B cell (primary cell): ENCODE measurements around the gene ZNF579.

Experiments used
- EZH2 ChIP-seq: IDR thresholded peaks from 2 replicates; pipeline ENCODE4 v1.6.1; 2012; ENCODE audit warnings: borderline replicate concordance, low read depth, mild to moderate bottlenecking, moderate library complexity, low read length; ENCODE audit not compliant: insufficient read depth, poor library complexity, severe bottlenecking
- TF ChIP-seq, protein P1 (sequence below): fragments of 200-600 bp; IDR thresholded peaks from one replicate; pipeline ENCODE4 v1.8.0; 2022; ENCODE audit warnings: antibody characterized with exemption, mild to moderate bottlenecking

DNA sequence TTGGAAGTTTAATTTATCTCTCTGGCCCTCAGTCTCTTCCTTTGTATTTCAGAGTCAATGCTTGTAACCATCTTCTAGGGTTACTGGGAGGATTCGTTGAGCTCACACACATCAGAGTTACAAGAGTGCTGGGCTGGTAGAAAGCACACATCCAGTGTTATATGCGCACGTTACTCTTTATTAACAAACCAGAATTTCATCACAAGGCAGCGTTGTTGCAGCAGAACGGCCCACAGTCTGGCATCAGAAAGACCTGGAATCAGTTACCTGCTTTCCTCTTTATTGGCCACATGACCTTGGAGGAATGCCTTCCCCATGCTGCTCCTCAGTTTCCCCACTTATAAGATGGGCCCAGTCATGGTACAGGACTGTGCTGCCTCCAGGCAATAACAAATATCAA lies 28.7 kb upstream of the ZNF579 start:
- TF ChIP-seq, protein P1, sequence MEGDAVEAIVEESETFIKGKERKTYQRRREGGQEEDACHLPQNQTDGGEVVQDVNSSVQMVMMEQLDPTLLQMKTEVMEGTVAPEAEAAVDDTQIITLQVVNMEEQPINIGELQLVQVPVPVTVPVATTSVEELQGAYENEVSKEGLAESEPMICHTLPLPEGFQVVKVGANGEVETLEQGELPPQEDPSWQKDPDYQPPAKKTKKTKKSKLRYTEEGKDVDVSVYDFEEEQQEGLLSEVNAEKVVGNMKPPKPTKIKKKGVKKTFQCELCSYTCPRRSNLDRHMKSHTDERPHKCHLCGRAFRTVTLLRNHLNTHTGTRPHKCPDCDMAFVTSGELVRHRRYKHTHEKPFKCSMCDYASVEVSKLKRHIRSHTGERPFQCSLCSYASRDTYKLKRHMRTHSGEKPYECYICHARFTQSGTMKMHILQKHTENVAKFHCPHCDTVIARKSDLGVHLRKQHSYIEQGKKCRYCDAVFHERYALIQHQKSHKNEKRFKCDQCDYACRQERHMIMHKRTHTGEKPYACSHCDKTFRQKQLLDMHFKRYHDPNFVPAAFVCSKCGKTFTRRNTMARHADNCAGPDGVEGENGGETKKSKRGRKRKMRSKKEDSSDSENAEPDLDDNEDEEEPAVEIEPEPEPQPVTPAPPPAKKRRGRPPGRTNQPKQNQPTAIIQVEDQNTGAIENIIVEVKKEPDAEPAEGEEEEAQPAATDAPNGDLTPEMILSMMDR: no peak
- no peak for TF ChIP-seq EZH2
